OCI-LY3 (cell line): ENCODE measurements around the gene LRTM2.

Source experiments
- EZH2phosphoT487 ChIP-seq: fragments of 200-600 bp; shearing (Covaris generic); IDR thresholded peaks from 2 replicates; pipeline ENCODE4 v1.6.1; 2018; ENCODE audit warnings: antibody characterized with exemption, mixed run types, low read depth
- TF ChIP-seq, protein P1 (sequence below): fragments of 200-600, 300-600 bp; sonication (generic); IDR thresholded peaks from 2 replicates; pipeline ENCODE4 v1.5.1; 2014; ENCODE audit warnings: antibody characterized with exemption, low read length, low read depth

GRCh38 chr12:1809591-1810190 lies 10.7 kb upstream of the LRTM2 start:
- no peak for TF ChIP-seq EZH2phosphoT487
- TF ChIP-seq, protein P1, sequence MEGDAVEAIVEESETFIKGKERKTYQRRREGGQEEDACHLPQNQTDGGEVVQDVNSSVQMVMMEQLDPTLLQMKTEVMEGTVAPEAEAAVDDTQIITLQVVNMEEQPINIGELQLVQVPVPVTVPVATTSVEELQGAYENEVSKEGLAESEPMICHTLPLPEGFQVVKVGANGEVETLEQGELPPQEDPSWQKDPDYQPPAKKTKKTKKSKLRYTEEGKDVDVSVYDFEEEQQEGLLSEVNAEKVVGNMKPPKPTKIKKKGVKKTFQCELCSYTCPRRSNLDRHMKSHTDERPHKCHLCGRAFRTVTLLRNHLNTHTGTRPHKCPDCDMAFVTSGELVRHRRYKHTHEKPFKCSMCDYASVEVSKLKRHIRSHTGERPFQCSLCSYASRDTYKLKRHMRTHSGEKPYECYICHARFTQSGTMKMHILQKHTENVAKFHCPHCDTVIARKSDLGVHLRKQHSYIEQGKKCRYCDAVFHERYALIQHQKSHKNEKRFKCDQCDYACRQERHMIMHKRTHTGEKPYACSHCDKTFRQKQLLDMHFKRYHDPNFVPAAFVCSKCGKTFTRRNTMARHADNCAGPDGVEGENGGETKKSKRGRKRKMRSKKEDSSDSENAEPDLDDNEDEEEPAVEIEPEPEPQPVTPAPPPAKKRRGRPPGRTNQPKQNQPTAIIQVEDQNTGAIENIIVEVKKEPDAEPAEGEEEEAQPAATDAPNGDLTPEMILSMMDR = no peak
